H1 (cell line): ENCODE measurements around the gene AAK1. TPM values are rescaled to one million over a fixed set of nuclear protein-coding genes. Genes with fewer than 3 reads are reported as not detected.
"Not testable (repeated sequence)": the region's sequence is repeated elsewhere in the genome, so short reads cannot be mapped to it uniquely, and the experiment has no call there.

Experiments
- CTCF ChIA-PET: fragments of 300-600 bp; sonication (Branson Sonifier 250); formaldehyde crosslinking; loops from one replicate; lab custom pipeline; 2021; ENCODE audit not compliant: partially characterized antibody; lab: Charles Lee
- POLR2A ChIA-PET: fragments of 300-600 bp; sonication (Branson Sonifier 250); formaldehyde crosslinking; loops from one replicate; lab custom pipeline; 2021; ENCODE audit warnings: inconsistent platforms; ENCODE audit not compliant: partially characterized antibody; lab: Charles Lee
- DNase-seq, 2 experiments: peaks; one replicate each; pipeline versions ENCODE4 v3.0.0 to v3.0.0-alpha.2; 2010 to 2022; ENCODE audit warnings: low spot score in 2 of 2, low read depth in 1 of 2, mixed read lengths in 1 of 2
- FAIRE-seq: peaks from 2 replicates; lab custom pipeline; 2011; peaks lifted over from hg19 to GRCh38; lab: Jason Lieb, UNC
- H2AFZ ChIP-seq: 2 replicates; pipeline ENCODE4 v1.8.1; 2012; ENCODE audit warnings: low read length, inconsistent platforms
- H2AK5ac ChIP-seq: 2 replicates; pipeline ENCODE4 v1.6.1; 2013; ENCODE audit warnings: low read depth, low read length
- H2BK120ac ChIP-seq: replicated peaks from 2 replicates; pipeline ENCODE3; 2013; ENCODE audit warnings: low read depth, low read length, inconsistent platforms
- H2BK12ac ChIP-seq: 2 replicates; pipeline ENCODE4 v1.6.1; 2013; ENCODE audit warnings: low read depth, low read length
- H2BK15ac ChIP-seq: 2 replicates; pipeline ENCODE4 v1.6.1; 2013; ENCODE audit warnings: low read length
- H2BK20ac ChIP-seq: 2 replicates; pipeline ENCODE4 v1.6.1; 2013; ENCODE audit warnings: low read length
- H2BK5ac ChIP-seq: 2 replicates; pipeline ENCODE4 v1.6.1; 2013; ENCODE audit warnings: low read depth, low read length
- H3K14ac ChIP-seq: 2 replicates; pipeline ENCODE4 v1.6.1; 2013; ENCODE audit warnings: inconsistent platforms; ENCODE audit not compliant: insufficient read length
- H3K18ac ChIP-seq: 2 replicates; pipeline ENCODE4 v1.6.1; 2013; ENCODE audit warnings: low read length; ENCODE audit errors: extremely low read depth
- H3K23ac ChIP-seq: 2 replicates; pipeline ENCODE4 v1.6.1; 2013; ENCODE audit warnings: inconsistent platforms; ENCODE audit not compliant: insufficient read length
- H3K23me2 ChIP-seq: 2 replicates; pipeline ENCODE4 v1.6.1; 2013; ENCODE audit warnings: low read depth, low read length
- H3K27ac ChIP-seq: 2 replicates; pipeline ENCODE4 v1.6.1; 2011; ENCODE audit warnings: low read depth, low read length, inconsistent platforms
- H3K27me3 ChIP-seq, 4 experiments: replicated peaks in 1 of 4; 1 replicate in 1 of 4; 2 replicates in 3 of 4; pipeline versions ENCODE4 v1.6.1 to v1.8.1; 2011 to 2013; ENCODE audit warnings: low read length in 3 of 4, mild to moderate bottlenecking in 3 of 4, inconsistent platforms in 2 of 4, mixed read lengths in 2 of 4, moderate library complexity in 1 of 4; ENCODE audit not compliant: control insufficient read depth in 3 of 4, insufficient read depth in 3 of 4; ENCODE audit errors: extremely low read depth in 1 of 4
- H3K36me3 ChIP-seq, 4 experiments: 2 replicates each; pipeline versions ENCODE4 v1.6.1 to v1.8.1; 2011 to 2013; ENCODE audit warnings: mild to moderate bottlenecking in 4 of 4, low read length in 3 of 4, moderate library complexity in 2 of 4, control low read depth in 1 of 4, inconsistent platforms in 1 of 4; ENCODE audit not compliant: insufficient read depth in 4 of 4, control insufficient read depth in 2 of 4
- H3K4ac ChIP-seq: replicated peaks from 2 replicates; pipeline ENCODE3; 2013; ENCODE audit warnings: low read length, low read depth, mixed read lengths, inconsistent platforms; ENCODE audit not compliant: insufficient read length
- H3K4me1 ChIP-seq, 4 experiments: replicated peaks in 1 of 4; 1 replicate in 1 of 4; 2 replicates in 3 of 4; pipeline versions ENCODE4 v1.6.1 to v1.8.1; 2011 to 2013; ENCODE audit warnings: low read length in 3 of 4, inconsistent platforms in 2 of 4, mixed read lengths in 1 of 4; ENCODE audit not compliant: insufficient read depth in 4 of 4, control insufficient read depth in 3 of 4
- H3K4me2 ChIP-seq, 2 experiments: 2 replicates each; pipeline versions ENCODE4 v1.6.1 to v1.8.1; 2011 to 2013; ENCODE audit warnings: low read depth in 2 of 2, low read length in 2 of 2, control low read depth in 1 of 2, inconsistent platforms in 1 of 2, mild to moderate bottlenecking in 1 of 2; ENCODE audit not compliant: insufficient read depth in 1 of 2
- H3K4me3 ChIP-seq, 4 experiments: fragments of 200-600, 300-600 bp in 1 of 4; sonication (generic), shearing (Covaris generic), sonication (Bioruptor Twin) in 1 of 4; 2 replicates each; pipeline versions ENCODE4 v1.5.1 to v1.8.1; 2011 to 2016; ENCODE audit warnings: low read length in 4 of 4, low read depth in 3 of 4, control low read depth in 2 of 4, inconsistent platforms in 2 of 4, mild to moderate bottlenecking in 2 of 4, mixed read lengths in 1 of 4, moderate library complexity in 1 of 4; ENCODE audit not compliant: insufficient read depth in 2 of 4; ENCODE audit errors: extremely low read depth in 1 of 4
- H3K56ac ChIP-seq: replicated peaks from 2 replicates; pipeline ENCODE3; 2013; ENCODE audit warnings: low read depth, mild to moderate bottlenecking, mixed read lengths, low read length, inconsistent platforms; ENCODE audit not compliant: insufficient read length
- H3K79me1 ChIP-seq: 2 replicates; pipeline ENCODE4 v1.6.1; 2013; ENCODE audit warnings: low read depth, low read length, control low read depth
- H3K79me2 ChIP-seq, 2 experiments: 2 replicates each; pipeline versions ENCODE4 v1.6.1 to v1.8.1; 2012 to 2013; ENCODE audit warnings: low read length in 2 of 2, mild to moderate bottlenecking in 2 of 2, inconsistent platforms in 1 of 2; ENCODE audit not compliant: insufficient read depth in 2 of 2, control insufficient read depth in 1 of 2
- H3K9ac ChIP-seq, 4 experiments: replicated peaks in 1 of 4; 1 replicate in 1 of 4; 2 replicates in 3 of 4; pipeline versions ENCODE4 v1.6.1 to v1.8.1; 2011 to 2013; ENCODE audit warnings: low read depth in 3 of 4, low read length in 3 of 4, control low read depth in 2 of 4, mild to moderate bottlenecking in 2 of 4, moderate library complexity in 2 of 4, inconsistent platforms in 1 of 4; ENCODE audit errors: extremely low read depth in 1 of 4
- H3K9me3 ChIP-seq, 2 experiments: 2 replicates each; pipeline versions ENCODE4 v1.6.1 to v1.8.1; 2012 to 2013; ENCODE audit warnings: mild to moderate bottlenecking in 2 of 2, moderate library complexity in 2 of 2, control low read depth in 1 of 2, inconsistent platforms in 1 of 2, low read depth in 1 of 2, low read length in 1 of 2, mixed read lengths in 1 of 2; ENCODE audit not compliant: insufficient read depth in 2 of 2
- H4K20me1 ChIP-seq, 2 experiments: replicated peaks in 1 of 2; 2 replicates each; pipeline versions ENCODE3 to v1.8.1; 2011 to 2013; ENCODE audit warnings: inconsistent platforms in 2 of 2, low read length in 2 of 2, mild to moderate bottlenecking in 1 of 2; ENCODE audit not compliant: insufficient read depth in 2 of 2, control insufficient read depth in 1 of 2
- H4K5ac ChIP-seq: 2 replicates; pipeline ENCODE4 v1.6.1; 2013; ENCODE audit warnings: low read length, low read depth, mixed read lengths, inconsistent platforms; ENCODE audit not compliant: insufficient read length
- H4K8ac ChIP-seq: 2 replicates; pipeline ENCODE4 v1.8.0; 2013; ENCODE audit warnings: mild to moderate bottlenecking, moderate library complexity, low read length, inconsistent platforms; ENCODE audit not compliant: insufficient read depth; ENCODE audit errors: extremely low read depth
- H4K91ac ChIP-seq: replicated peaks from 2 replicates; pipeline ENCODE3; 2013; ENCODE audit warnings: low read length, mixed read lengths, inconsistent platforms; ENCODE audit not compliant: insufficient read length
- TCF12 ChIP-seq: IDR thresholded peaks from 2 replicates; pipeline ENCODE4 v1.6.1; 2011; ENCODE audit warnings: low read depth, mild to moderate bottlenecking, low read length
- WGBS, 2 experiments: shearing (Covaris generic) in 1 of 2; methylation state at CpG; one replicate each; pipeline versions ENCODE4 v1.1.6 to v1.1.7; 2013 to 2015; ENCODE audit warnings: low lambda C conversion rate in 2 of 2, mixed read lengths in 2 of 2, inconsistent platforms in 1 of 2, low coverage in 1 of 2, missing lambda C conversion rate in 1 of 2; ENCODE audit not compliant: insufficient replicate concordance in 2 of 2, insufficient coverage in 1 of 2, insufficient read length in 1 of 2; ENCODE audit errors: extremely low coverage in 1 of 2, missing lambda C conversion rate in 1 of 2; 5-methylcytosine and 5-hydroxymethylcytosine counted together
- polyA plus RNA-seq, 7 experiments: library from polyadenylated mRNA; depleted of rRNA in 3 of 7; stranded (reverse) in 5 of 7; unstranded in 2 of 7; fragments of >200 nt in 5 of 7; fragments of 200-250 nt in 2 of 7; gene quantifications; 1 replicate in 5 of 7; 2 replicates in 1 of 7; 4 replicates in 1 of 7; pipeline versions ENCODE4 v1.2.1 to v1.2.3, GENCODE V29; 2011 to 2013; ENCODE audit warnings: missing spikeins in 2 of 7, mixed read lengths in 2 of 7
- total RNA-seq: library from RNA; stranded (reverse); fragmentation: NEBNext Ultra II Directional; extraction: Animal tissue kit (Norgen Biotek cat#: 25700); gene quantifications from 2 replicates; pipeline ENCODE4 v1.2.1, GENCODE V29; 2021
- TF ChIP-seq, protein P1 (sequence below): IDR thresholded peaks from 2 replicates; pipeline ENCODE4 v1.6.1; 2012; ENCODE audit warnings: inconsistent platforms

Gene AAK1
- total and polyA plus RNA-seq, 2 of the 8 experiments (the other 6 are each of a cell fraction or from before 2014, with no cell fraction given), result 10.0 to 40.5 TPM

DNA sequence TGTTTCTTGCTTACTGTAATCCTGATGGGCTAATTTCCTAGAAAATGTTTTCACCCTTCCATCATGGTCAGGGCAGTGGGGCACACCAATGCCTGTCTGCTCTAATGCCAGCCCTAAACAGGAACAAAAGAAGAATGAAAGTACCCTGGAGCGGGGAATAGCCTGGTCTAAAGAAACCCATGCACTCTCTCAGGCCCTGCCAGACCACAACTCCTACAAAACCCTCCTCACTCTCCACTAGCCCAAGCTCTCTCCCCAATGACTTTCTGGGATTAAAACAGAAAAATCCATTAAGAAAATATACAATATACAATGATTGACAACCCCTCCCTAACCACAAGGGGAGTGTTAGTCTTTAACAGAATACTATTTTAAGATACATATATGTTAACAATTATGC is 67.6 kb downstream of the AAK1 start (continued):
- TF ChIP-seq TCF12, result no peak
- TF ChIP-seq, protein P1, sequence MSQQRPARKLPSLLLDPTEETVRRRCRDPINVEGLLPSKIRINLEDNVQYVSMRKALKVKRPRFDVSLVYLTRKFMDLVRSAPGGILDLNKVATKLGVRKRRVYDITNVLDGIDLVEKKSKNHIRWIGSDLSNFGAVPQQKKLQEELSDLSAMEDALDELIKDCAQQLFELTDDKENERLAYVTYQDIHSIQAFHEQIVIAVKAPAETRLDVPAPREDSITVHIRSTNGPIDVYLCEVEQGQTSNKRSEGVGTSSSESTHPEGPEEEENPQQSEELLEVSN, result no peak

GRCh38 chr2:69575371-69575770 is 68.2 kb downstream of the AAK1 start:
- H3K14ac ChIP-seq, H3K27ac ChIP-seq, H3K4me2 ChIP-seq, H3K36me3 ChIP-seq, H3K23me2 ChIP-seq, POLR2A ChIA-PET, H3K79me1 ChIP-seq, H3K9ac ChIP-seq, H3K18ac ChIP-seq, H3K27me3 ChIP-seq, H3K4me3 ChIP-seq, H2BK120ac ChIP-seq, H3K23ac ChIP-seq, H2BK15ac ChIP-seq, H3K56ac ChIP-seq, H2BK12ac ChIP-seq, FAIRE-seq, H4K20me1 ChIP-seq, H2BK20ac ChIP-seq, H3K9me3 ChIP-seq, H2AFZ ChIP-seq, H4K8ac ChIP-seq, H4K91ac ChIP-seq, H4K5ac ChIP-seq, H2BK5ac ChIP-seq, H3K4ac ChIP-seq, DNase-seq, H2AK5ac ChIP-seq: not testable (repeated sequence)
- CTCF ChIA-PET, result interaction anchor here (4.2 kb wide), 1 partner anchor 10 kb away, joined by 39 read pairs; no protein-coding TSS in a partner anchor
- Histone ChIP-seq H3K79me2 (peaks cover 0 to 27% of the 10 kb centered on the region in 2 experiments; a peak in 2 of 4 replicates), H3K4me1 (peaks cover 0 to 16% (median 6%) of the 10 kb centered on the region in 4 experiments; a peak in 3 of 7 replicates)
- WGBS, 2 experiments, result 97% methylated on average over 11 of the region's 13 CpGs; no CpG with 5 or more reads in 1 of the 2 experiments
